ENCODE results near the gene MYO1B. TPM values are rescaled to one million over a fixed set of nuclear protein-coding genes. Genes with fewer than 3 reads are reported as not detected.

Gene MYO1B
- total and polyA plus RNA-seq, 2 experiments from 2014 or later: 26.4 to 70.6 TPM

GRCh38 chr2:191308026-191308425 is 62.8 kb downstream of the MYO1B start:
- DNase-seq (ENCODE audit: low spot score) (no peak), ATAC-seq (no peak)
- Histone ChIP-seq H3K4me1 (ENCODE audit: insufficient read depth) (peaks cover 17% of the 10 kb centered on the region), H3K9me2 (ENCODE audit: insufficient read depth) (peaks cover 17% of the 10 kb centered on the region), H3K27ac (ENCODE audit: low read depth) (no peak overlapping the region), H3K36me3 (ENCODE audit: insufficient read depth) (no peaks in the 10 kb centered on the region), H4K20me1 (replicated peaks; ENCODE audit: insufficient read depth) (peaks cover 26% of the 10 kb centered on the region), H3F3A (replicated peaks; ENCODE audit: low read depth) (no peaks in the 10 kb centered on the region), H3K4me2 (peak overlapping the region; percentile 36; the same call in 1 of the 2 replicates), H3K79me2 (replicated peaks; ENCODE audit: insufficient read depth) (peaks cover 80% of the 10 kb centered on the region), H3K27me3 (ENCODE audit: insufficient read depth) (no peaks in the 10 kb centered on the region), H2AFZ (no peak overlapping the region), H3K4me3 (no peak overlapping the region)
- Mint-ChIP-seq H3K9me3 (no peaks in the 10 kb centered on the region), H3K4me1 (peaks cover 13% of the 10 kb centered on the region), H3K27ac (no peak overlapping the region), H3K4me3 (no peak overlapping the region), H3K27me3 (ENCODE audit: insufficient read depth, low read depth, poor library complexity) (peaks cover 2% of the 10 kb centered on the region), H3K36me3 (ENCODE audit: low read depth) (peaks cover 3% of the 10 kb centered on the region; the same call in 1 of the 3 replicates)
- no peak for TF ChIP-seq CREB1 (CRISPR knock-in tag; IDR thresholded peaks at IDR 0.05; ENCODE audit: low read depth)
- TF ChIP-seq ETS1 (IDR thresholded peaks at IDR 0.05): no peak
- TF ChIP-seq CTCF (conservative IDR thresholded peaks at IDR 0.05; ENCODE audit: low read depth in 2 of 2): no peak
- TF ChIP-seq STAT1 (IDR thresholded peaks at IDR 0.05; ENCODE audit: unreplicated experiment): no peak
- no peak for TF ChIP-seq ZNF114 (CRISPR knock-in tag; IDR thresholded peaks at IDR 0.05)

- Mint-ChIP-seq H3K27ac (no peak overlapping the region), H3K4me3 (no peak overlapping the region), H3K4me1 (peaks cover 8% of the 10 kb centered on the region), H3K27me3 (ENCODE audit: insufficient read depth, low read depth, poor library complexity) (no peaks in the 10 kb centered on the region), H3K9me3 (no peaks in the 10 kb centered on the region), H3K36me3 (ENCODE audit: low read depth) (0 out of 3 replicates have a peak, but pooled peaks cover 3% of the 10 kb centered on the region)
- Histone ChIP-seq H3K79me2 (replicated peaks; ENCODE audit: insufficient read depth) (peaks cover 88% of the 10 kb centered on the region), H3K4me2 (no peak overlapping the region), H3F3A (replicated peaks; ENCODE audit: low read depth) (no peaks in the 10 kb centered on the region), H3K4me1 (ENCODE audit: insufficient read depth) (peaks cover 17% of the 10 kb centered on the region), H3K9me2 (ENCODE audit: insufficient read depth) (peaks cover 17% of the 10 kb centered on the region), H3K4me3 (no peak overlapping the region), H2AFZ (no peak overlapping the region), H3K27ac (ENCODE audit: low read depth) (no peak overlapping the region; the same call in 1 of the 2 replicates), H3K27me3 (ENCODE audit: insufficient read depth) (no peaks in the 10 kb centered on the region), H3K36me3 (ENCODE audit: insufficient read depth) (no peaks in the 10 kb centered on the region), H4K20me1 (replicated peaks; ENCODE audit: insufficient read depth) (peaks cover 21% of the 10 kb centered on the region)
- ATAC-seq (no peak), DNase-seq (ENCODE audit: low spot score) (no peak)
- no peak for TF ChIP-seq NANOG (IDR thresholded peaks at IDR 0.05; ENCODE audit: borderline replicate concordance)
- no peak for TF ChIP-seq POLR2AphosphoS5 (IDR thresholded peaks at IDR 0.05; ENCODE audit: low read depth)
- no peak for TF ChIP-seq STAT1 (IDR thresholded peaks at IDR 0.05; ENCODE audit: unreplicated experiment)
- TF ChIP-seq ZNF331 (CRISPR knock-in tag; IDR thresholded peaks at IDR 0.05; ENCODE audit: low read depth): no peak
- no peak for TF ChIP-seq ETS1 (IDR thresholded peaks at IDR 0.05)
- TF ChIP-seq ZNF462 (CRISPR knock-in tag; IDR thresholded peaks at IDR 0.05): no peak
- no peak for TF ChIP-seq EZH2phosphoT487 (IDR thresholded peaks at IDR 0.05; ENCODE audit: unreplicated experiment)
Measured at GRCh38 chr2:191311156-191311555, 66.0 kb downstream of the MYO1B start.
